ENCODE measurements around the gene TMEM239.
"Not testable (repeated sequence)": the region's sequence is repeated elsewhere in the genome, so short reads cannot be mapped to it uniquely, and the experiment has no call there.

TMEM239 gene

DNA sequence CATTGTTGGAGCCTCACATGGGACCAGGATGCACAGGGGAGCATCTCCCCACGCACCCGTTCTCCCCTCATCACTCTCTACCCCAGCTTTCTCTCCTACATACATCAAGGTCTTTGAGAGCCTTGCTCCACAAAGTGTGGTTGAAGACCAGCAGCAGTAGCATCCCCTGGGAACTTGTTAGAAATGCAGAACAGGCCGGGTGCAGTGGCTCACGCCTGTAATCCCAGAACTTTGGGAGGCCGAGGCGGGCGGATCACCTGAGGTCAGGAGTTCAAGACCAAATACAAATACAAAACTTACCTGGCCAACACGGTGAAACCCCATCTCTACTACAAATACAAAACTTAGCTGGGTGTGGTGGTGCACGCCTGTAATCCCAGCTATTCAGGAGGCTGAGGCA is 8.2 kb upstream of the TMEM239 start:
- H3K4me1 ChIP-seq (ENCODE audit: control insufficient read depth in 1 of 2, insufficient read depth in 2 of 2, low read length in 2 of 2); H3K27ac ChIP-seq (ENCODE audit: low read depth, low read length); H3K4me3 ChIP-seq (ENCODE audit: low read depth in 1 of 2, low read length in 2 of 2); H3K36me3 ChIP-seq (ENCODE audit: control insufficient read depth in 1 of 2, insufficient read depth in 2 of 2, low read length in 2 of 2); H3K9ac ChIP-seq (ENCODE audit: low read depth in 1 of 2, low read length in 2 of 2); H3K9me3 ChIP-seq (ENCODE audit: control insufficient read depth in 1 of 2, low read length in 2 of 2): not testable (repeated sequence)
- peaks cover 17 to 28% of the 10 kb centered on the region in 2 donors for H3K27me3 ChIP-seq (ENCODE audit: control insufficient read depth in 1 of 2, insufficient read depth in 2 of 2, low read length in 2 of 2)

DNA sequence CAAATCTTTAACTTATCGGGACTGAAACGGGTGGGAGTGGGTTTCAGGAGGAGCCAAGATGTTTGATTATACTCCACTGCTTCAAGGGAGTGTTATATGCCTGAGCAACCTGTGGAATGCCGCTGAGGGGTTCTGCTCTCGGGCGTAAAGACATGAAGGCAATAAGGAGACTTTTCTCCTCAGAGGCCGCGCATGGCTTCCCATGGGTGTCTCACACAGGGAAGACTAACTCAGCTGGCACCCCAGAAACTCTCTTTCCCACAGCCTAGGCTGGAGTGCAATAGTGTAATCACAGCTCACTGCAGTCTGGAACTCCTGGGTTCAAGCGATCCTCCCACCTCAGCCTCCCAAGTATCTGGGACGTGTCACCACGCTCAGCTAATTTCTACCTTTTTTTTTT is 6.5 kb upstream of the TMEM239 start:
- H3K27me3 ChIP-seq (ENCODE audit: control insufficient read depth in 1 of 2, insufficient read depth in 2 of 2, low read length in 2 of 2), result peaks cover 9 to 18% of the 10 kb centered on the region in 2 donors
- H3K9me3 ChIP-seq (ENCODE audit: control insufficient read depth in 1 of 2, low read length in 2 of 2), result peaks cover 8 to 9% of the 10 kb centered on the region in 2 donors
- no peak overlapping the region for H3K27ac ChIP-seq (ENCODE audit: low read depth, low read length)
- no peak overlapping the region for H3K9ac ChIP-seq (ENCODE audit: low read depth in 1 of 2, low read length in 2 of 2)
- H3K4me1 ChIP-seq (ENCODE audit: control insufficient read depth in 1 of 2, insufficient read depth in 2 of 2, low read length in 2 of 2), result peaks cover 0 to 4% of the 10 kb centered on the region in 2 donors
- H3K4me3 ChIP-seq (ENCODE audit: low read depth in 1 of 2, low read length in 2 of 2), result no peak overlapping the region
- no peaks in the 10 kb centered on the region for H3K36me3 ChIP-seq (ENCODE audit: control insufficient read depth in 1 of 2, insufficient read depth in 2 of 2, low read length in 2 of 2)

DNA sequence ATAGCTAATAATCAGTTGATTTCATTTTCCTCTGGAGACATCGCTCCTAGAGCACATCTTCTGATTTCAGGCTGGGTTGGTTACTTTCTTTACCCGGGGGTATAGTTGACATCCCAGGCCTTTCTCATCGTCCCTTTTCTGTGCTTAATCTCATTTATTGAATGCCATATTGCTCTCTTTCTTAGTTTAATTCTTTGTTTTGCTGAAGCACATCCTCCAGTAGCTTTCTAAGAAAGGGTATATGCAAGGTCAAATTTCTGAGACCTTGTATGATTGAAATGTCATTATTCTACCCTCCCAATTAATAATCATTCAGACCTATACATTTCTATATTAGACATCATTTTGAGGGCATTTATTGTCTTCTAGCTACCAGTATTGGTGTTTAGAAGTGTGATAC is 4.0 kb upstream of the TMEM239 start:
- Histone ChIP-seq H3K4me1 (ENCODE audit: control insufficient read depth in 1 of 2, insufficient read depth in 2 of 2, low read length in 2 of 2) (no peaks in the 10 kb centered on the region), H3K9ac (ENCODE audit: low read depth in 1 of 2, low read length in 2 of 2) (no peak overlapping the region), H3K4me3 (ENCODE audit: low read depth in 1 of 2, low read length in 2 of 2) (no peak overlapping the region), H3K27ac (ENCODE audit: low read depth, low read length) (no peak overlapping the region), H3K27me3 (ENCODE audit: control insufficient read depth in 1 of 2, insufficient read depth in 2 of 2, low read length in 2 of 2) (peaks cover 0 to 3% of the 10 kb centered on the region in 2 donors), H3K9me3 (ENCODE audit: control insufficient read depth in 1 of 2, low read length in 2 of 2) (peaks cover 8 to 9% of the 10 kb centered on the region in 2 donors), H3K36me3 (ENCODE audit: control insufficient read depth in 1 of 2, insufficient read depth in 2 of 2, low read length in 2 of 2) (no peaks in the 10 kb centered on the region)

DNA sequence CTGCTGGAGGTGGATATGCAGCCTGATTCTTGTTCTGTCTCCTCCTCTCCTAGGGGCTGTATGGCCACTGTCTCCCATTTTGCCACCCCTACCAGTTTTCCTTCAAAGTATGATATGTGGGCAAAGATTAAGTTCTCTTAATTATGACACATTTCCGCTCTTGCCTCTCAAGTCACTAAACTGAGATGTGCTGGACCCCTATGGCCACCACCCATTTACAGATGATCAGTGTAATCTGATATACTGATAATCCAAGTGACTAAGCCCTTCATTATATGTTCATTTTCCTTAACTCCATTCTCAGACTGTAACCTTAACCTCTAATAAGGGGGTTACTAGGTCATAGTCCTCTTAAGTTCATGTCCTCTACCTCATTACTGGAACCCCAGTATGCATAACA is 2.1 kb upstream of the TMEM239 start:
- H3K27me3 ChIP-seq (ENCODE audit: control insufficient read depth in 1 of 2, insufficient read depth in 2 of 2, low read length in 2 of 2), result no peaks in the 10 kb centered on the region
- H3K9me3 ChIP-seq (ENCODE audit: control insufficient read depth in 1 of 2, low read length in 2 of 2), result peaks cover 8 to 9% of the 10 kb centered on the region in 2 donors
- no peaks in the 10 kb centered on the region for H3K36me3 ChIP-seq (ENCODE audit: control insufficient read depth in 1 of 2, insufficient read depth in 2 of 2, low read length in 2 of 2)
- no peak overlapping the region for H3K27ac ChIP-seq (ENCODE audit: low read depth, low read length)
- H3K4me1 ChIP-seq (ENCODE audit: control insufficient read depth in 1 of 2, insufficient read depth in 2 of 2, low read length in 2 of 2), result no peaks in the 10 kb centered on the region
- no peak overlapping the region for H3K9ac ChIP-seq (ENCODE audit: low read depth in 1 of 2, low read length in 2 of 2)
- H3K4me3 ChIP-seq (ENCODE audit: low read depth in 1 of 2, low read length in 2 of 2), result no peak overlapping the region

DNA sequence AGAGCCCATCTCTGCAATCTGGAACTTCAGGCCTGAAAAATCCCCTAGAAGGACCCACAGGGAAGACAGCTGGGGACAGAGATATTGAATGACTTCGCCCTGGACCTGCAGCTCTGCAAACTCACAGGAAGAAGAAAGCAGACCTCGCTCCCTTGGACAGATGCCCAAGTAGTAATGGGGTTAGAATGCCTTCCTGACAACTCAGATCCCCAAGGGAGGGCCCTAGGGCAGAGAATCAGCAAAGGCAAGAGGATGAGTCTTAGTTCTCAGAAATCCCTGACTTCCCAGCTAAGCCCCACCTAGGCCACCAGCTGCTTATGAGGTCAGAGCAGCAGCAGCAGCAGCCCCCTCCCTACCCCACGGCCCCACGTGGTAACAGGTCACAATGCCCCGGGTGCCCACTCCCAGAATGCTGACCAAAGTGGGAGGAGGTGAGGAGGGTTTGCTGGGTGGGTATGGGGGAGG is 1.5 kb upstream of the TMEM239 start, which contains the start of gene C20orf141:
TSS of gene C20orf141 (plus strand) at position 401 of the 465 bp plus-strand sequence. CDS start 198 bp downstream, outside the sequence.
- Histone ChIP-seq H3K9me3 (ENCODE audit: control insufficient read depth in 1 of 2, low read length in 2 of 2) (peaks cover 8 to 9% of the 10 kb centered on the region in 2 donors), H3K9ac (ENCODE audit: low read depth in 1 of 2, low read length in 2 of 2) (no peak within 1 kb of the TSS), H3K27ac (ENCODE audit: low read depth, low read length) (no peak within 1 kb of the TSS), H3K27me3 (ENCODE audit: control insufficient read depth in 1 of 2, insufficient read depth in 2 of 2, low read length in 2 of 2) (no peaks in the 10 kb centered on the region), H3K36me3 (ENCODE audit: control insufficient read depth in 1 of 2, insufficient read depth in 2 of 2, low read length in 2 of 2) (no peaks in the 10 kb centered on the region), H3K4me1 (ENCODE audit: control insufficient read depth in 1 of 2, insufficient read depth in 2 of 2, low read length in 2 of 2) (no peaks in the 10 kb centered on the region), H3K4me3 (ENCODE audit: low read depth in 1 of 2, low read length in 2 of 2) (no peak within 1 kb of the TSS)

DNA sequence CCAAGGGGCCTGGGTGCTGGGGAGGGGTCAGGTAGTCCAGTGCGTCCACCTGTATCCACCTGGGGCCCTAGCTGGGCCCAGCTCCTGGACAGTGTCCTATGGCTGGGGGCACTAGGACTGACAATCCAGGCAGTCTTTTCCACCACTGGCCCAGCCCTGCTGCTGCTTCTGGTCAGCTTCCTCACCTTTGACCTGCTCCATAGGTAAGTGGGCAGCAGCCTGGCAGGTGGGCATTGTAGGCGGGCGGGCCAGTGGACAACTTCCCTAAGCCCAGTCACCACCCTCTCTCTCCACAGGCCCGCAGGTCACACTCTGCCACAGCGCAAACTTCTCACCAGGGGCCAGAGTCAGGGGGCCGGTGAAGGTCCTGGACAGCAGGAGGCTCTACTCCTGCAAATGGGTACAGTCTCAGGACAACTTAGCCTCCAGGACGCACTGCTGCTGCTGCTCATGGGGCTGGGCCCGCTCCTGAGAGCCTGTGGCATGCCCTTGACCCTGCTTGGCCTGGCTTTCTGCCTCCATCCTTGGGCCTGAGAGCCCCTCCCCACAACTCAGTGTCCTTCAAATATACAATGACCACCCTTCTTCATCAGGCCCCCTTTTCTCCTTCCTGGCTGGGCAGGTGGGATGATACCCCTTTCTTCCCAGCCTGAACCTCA is 793 bp upstream of the TMEM239 start:
- Histone ChIP-seq H3K36me3 (ENCODE audit: control insufficient read depth in 1 of 2, insufficient read depth in 2 of 2, low read length in 2 of 2) (no peaks in the 10 kb centered on the region), H3K27ac (ENCODE audit: low read depth, low read length) (no peak overlapping the region), H3K4me3 (ENCODE audit: low read depth in 1 of 2, low read length in 2 of 2) (no peak overlapping the region), H3K9me3 (ENCODE audit: control insufficient read depth in 1 of 2, low read length in 2 of 2) (peaks cover 8 to 9% of the 10 kb centered on the region in 2 donors), H3K9ac (ENCODE audit: low read depth in 1 of 2, low read length in 2 of 2) (no peak overlapping the region), H3K4me1 (ENCODE audit: control insufficient read depth in 1 of 2, insufficient read depth in 2 of 2, low read length in 2 of 2) (no peaks in the 10 kb centered on the region), H3K27me3 (ENCODE audit: control insufficient read depth in 1 of 2, insufficient read depth in 2 of 2, low read length in 2 of 2) (peaks cover 2 to 6% of the 10 kb centered on the region in 2 donors)

DNA sequence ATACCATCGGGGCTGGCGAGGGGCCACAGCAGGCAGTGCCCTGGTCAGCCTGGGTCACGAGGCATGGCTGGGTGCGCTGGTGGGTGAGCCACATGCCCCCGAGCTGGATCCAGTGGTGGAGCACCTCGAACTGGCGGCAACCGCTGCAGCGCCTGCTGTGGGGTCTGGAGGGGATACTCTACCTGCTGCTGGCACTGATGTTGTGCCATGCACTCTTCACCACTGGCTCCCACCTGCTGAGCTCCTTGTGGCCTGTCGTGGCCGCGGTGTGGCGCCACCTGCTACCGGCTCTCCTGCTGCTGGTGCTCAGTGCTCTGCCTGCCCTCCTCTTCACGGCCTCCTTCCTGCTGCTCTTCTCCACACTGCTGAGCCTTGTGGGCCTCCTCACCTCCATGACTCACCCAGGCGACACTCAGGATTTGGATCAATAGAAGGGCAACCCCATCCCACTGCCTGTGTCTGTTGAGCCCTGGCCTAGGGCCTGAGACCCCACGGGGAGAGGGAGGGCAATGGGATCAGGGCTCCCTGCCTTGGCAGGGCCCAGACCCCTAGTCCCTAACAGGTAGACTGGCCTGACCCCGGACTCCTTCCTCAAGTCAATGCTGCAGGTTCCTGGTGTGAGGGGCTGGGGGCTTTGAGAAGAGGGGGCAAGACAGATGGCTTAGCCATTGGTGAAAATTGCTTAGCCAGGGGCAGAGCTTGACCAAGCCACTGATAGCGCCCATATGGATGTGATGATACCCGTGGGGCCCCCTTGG is 598 bp downstream of the TMEM239 start:
- Histone ChIP-seq H3K27me3 (ENCODE audit: control insufficient read depth in 1 of 2, insufficient read depth in 2 of 2, low read length in 2 of 2) (peaks cover 9 to 17% of the 10 kb centered on the region in 2 donors), H3K36me3 (ENCODE audit: control insufficient read depth in 1 of 2, insufficient read depth in 2 of 2, low read length in 2 of 2) (no peaks in the 10 kb centered on the region), H3K27ac (ENCODE audit: low read depth, low read length) (no peak overlapping the region)

DNA sequence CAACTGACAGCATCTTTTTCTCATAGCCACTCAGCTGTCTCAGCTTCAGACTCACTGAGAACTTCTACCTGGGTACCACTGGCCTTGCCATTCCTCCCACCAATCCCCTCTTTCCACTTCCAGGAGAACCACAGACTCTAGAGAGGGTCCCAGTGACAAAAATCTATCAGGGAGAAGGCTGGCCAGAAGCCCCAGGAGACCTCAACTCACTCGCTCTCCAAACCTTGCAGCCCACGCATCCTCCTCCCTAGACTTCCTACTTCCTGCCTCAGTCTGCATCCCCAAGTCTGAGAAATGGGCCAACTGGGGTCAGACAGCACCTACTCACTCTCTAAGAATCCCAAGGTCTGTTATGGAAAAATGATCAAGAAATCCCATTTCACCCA is 1.2 kb downstream of the TMEM239 start:
- no peaks in the 10 kb centered on the region for H3K36me3 ChIP-seq (ENCODE audit: control insufficient read depth in 1 of 2, insufficient read depth in 2 of 2, low read length in 2 of 2)

More for the DNA sequence above, 598 bp downstream of the TMEM239 start:
- Histone ChIP-seq H3K9ac (ENCODE audit: low read depth in 1 of 2, low read length in 2 of 2) (no peak overlapping the region), H3K9me3 (ENCODE audit: control insufficient read depth in 1 of 2, low read length in 2 of 2) (peaks cover 7 to 8% of the 10 kb centered on the region in 2 donors), H3K4me3 (ENCODE audit: low read depth in 1 of 2, low read length in 2 of 2) (no peak overlapping the region), H3K4me1 (ENCODE audit: control insufficient read depth in 1 of 2, insufficient read depth in 2 of 2, low read length in 2 of 2) (no peaks in the 10 kb centered on the region)

DNA sequence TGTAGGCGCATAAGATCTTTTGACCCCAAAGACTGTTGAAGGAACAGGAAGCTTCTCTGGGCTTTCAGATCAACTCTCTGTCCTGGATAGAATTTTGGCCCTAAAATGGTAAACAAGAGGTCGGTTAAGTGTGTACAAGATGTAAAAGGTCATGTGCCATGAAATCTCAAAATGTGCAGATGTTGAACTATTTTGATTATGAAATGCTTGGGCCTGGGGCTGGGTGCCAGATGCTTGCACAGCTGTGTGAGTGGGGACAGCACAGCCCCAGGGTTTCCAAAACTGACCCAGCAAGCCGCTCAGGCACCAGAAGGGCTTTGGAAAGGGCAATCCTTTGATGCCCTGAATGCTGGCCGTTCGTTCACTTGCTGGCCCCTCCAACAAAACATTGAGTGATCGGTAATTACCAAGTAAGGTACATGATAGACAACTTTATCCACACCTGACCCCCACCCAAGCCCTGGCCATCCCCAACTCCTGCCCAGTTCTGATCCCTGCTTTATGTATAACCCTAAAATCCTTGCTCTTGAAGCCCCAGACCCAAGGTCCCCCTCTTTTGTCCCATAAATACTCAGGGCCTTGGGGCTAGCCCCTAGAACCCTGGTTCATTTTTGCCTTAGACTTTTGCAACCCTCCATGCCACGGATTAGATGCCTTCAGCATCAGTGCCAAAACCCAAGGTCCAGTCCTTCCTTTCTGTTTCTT is 1.9 kb downstream of the TMEM239 start:
- Histone ChIP-seq H3K4me1 (ENCODE audit: control insufficient read depth in 1 of 2, insufficient read depth in 2 of 2, low read length in 2 of 2) (no peaks in the 10 kb centered on the region), H3K27ac (ENCODE audit: low read depth, low read length) (no peak overlapping the region), H3K36me3 (ENCODE audit: control insufficient read depth in 1 of 2, insufficient read depth in 2 of 2, low read length in 2 of 2) (no peaks in the 10 kb centered on the region), H3K4me3 (ENCODE audit: low read depth in 1 of 2, low read length in 2 of 2) (no peak overlapping the region), H3K27me3 (ENCODE audit: control insufficient read depth in 1 of 2, insufficient read depth in 2 of 2, low read length in 2 of 2) (peaks cover 11 to 20% of the 10 kb centered on the region in 2 donors), H3K9me3 (ENCODE audit: control insufficient read depth in 1 of 2, low read length in 2 of 2) (no peaks in the 10 kb centered on the region), H3K9ac (ENCODE audit: low read depth in 1 of 2, low read length in 2 of 2) (no peak overlapping the region)

More for the DNA sequence above, 1.2 kb downstream of the TMEM239 start:
- Histone ChIP-seq H3K9me3 (ENCODE audit: control insufficient read depth in 1 of 2, low read length in 2 of 2) (peaks cover 2% of the 10 kb centered on the region in 2 donors), H3K4me3 (ENCODE audit: low read depth in 1 of 2, low read length in 2 of 2) (no peak overlapping the region), H3K27ac (ENCODE audit: low read depth, low read length) (no peak overlapping the region), H3K27me3 (ENCODE audit: control insufficient read depth in 1 of 2, insufficient read depth in 2 of 2, low read length in 2 of 2) (peaks cover 11 to 20% of the 10 kb centered on the region in 2 donors), H3K9ac (ENCODE audit: low read depth in 1 of 2, low read length in 2 of 2) (no peak overlapping the region), H3K4me1 (ENCODE audit: control insufficient read depth in 1 of 2, insufficient read depth in 2 of 2, low read length in 2 of 2) (no peaks in the 10 kb centered on the region)
